Astrocyte of the cerebellum (primary cell): ENCODE data around the gene STK4.

Experiments used
- DNase-seq: peaks from one replicate; pipeline ENCODE4 v3.0.0-alpha.2; 2011; ENCODE audit warnings: low read depth
- H3K4me3 ChIP-seq: 2 replicates; pipeline ENCODE4 v1.5.1; 2011; ENCODE audit warnings: mild to moderate bottlenecking, low read depth, low read length, moderate library complexity
- CTCF ChIP-seq: IDR thresholded peaks from 2 replicates; pipeline ENCODE4 v1.5.1; 2012; ENCODE audit warnings: low read length, low read depth, moderate library complexity, mild to moderate bottlenecking; ENCODE audit errors: missing control alignments
- in situ Hi-C: cut with HindIII; loops from 2 replicates; pipeline ENCODE4 v1.10.0; 2017; ENCODE audit warnings: low sequenced_read_pairs

STK4 gene

GRCh38 chr20:44973053-44973452, 6.7 kb downstream of the STK4 start:
- no peak for DNase-seq
- H3K4me3 ChIP-seq, result no peak overlapping the region
- TF ChIP-seq CTCF, result no peak
- in situ Hi-C loops, result no loop called here

GRCh38 chr20:44976698-44977097, 10.4 kb downstream of the STK4 start:
- in situ Hi-C loops, result no loop called here
- TF ChIP-seq CTCF, result no peak
- DNase-seq, result no peak
- H3K4me3 ChIP-seq, result no peak overlapping the region

GRCh38 chr20:44979090-44979621, 12.8 kb downstream of the STK4 start:
- no peak for DNase-seq
- H3K4me3 ChIP-seq, result no peak overlapping the region
- in situ Hi-C loops, result no loop called here
- no peak for TF ChIP-seq CTCF

- TF ChIP-seq CTCF, result no peak
Observed at GRCh38 chr20:44981736-44982406, 15.6 kb downstream of the STK4 start.

GRCh38 chr20:44983093-44983674, 16.9 kb downstream of the STK4 start:
- TF ChIP-seq CTCF, result no peak
- no peak overlapping the region for H3K4me3 ChIP-seq
- in situ Hi-C loops, result no loop called here
- no peak for DNase-seq

More at GRCh38 chr20:44981736-44982406, 15.6 kb downstream of the STK4 start:
- in situ Hi-C loops, result no loop called here
- no peak for DNase-seq
- no peak overlapping the region for H3K4me3 ChIP-seq

- no peak for DNase-seq
- no peak for TF ChIP-seq CTCF
- no peak overlapping the region for H3K4me3 ChIP-seq
- in situ Hi-C loops, result no loop called here
Observed at GRCh38 chr20:44988631-44989171, 22.4 kb downstream of the STK4 start.
